Muscle layer of colon (tissue), 2 donors: Measurements from ENCODE around the gene RCOR3.
A peak's percentile ranks its signal among the peaks of the same experiment; 100 is the strongest.
"Not testable (repeated sequence)": the region's sequence is repeated elsewhere in the genome, so short reads cannot be mapped to it uniquely, and the experiment has no call there.

Experiments used
- H3K27ac ChIP-seq: one replicate; pipeline ENCODE4 v1.7.0; 2013; ENCODE audit warnings: low read depth, mild to moderate bottlenecking, low read length, moderate library complexity
- H3K27me3 ChIP-seq, 2 donors: one replicate each; pipeline ENCODE4 v1.7.0; 2013; ENCODE audit warnings: low read length in 2 of 2, mild to moderate bottlenecking in 2 of 2; ENCODE audit not compliant: insufficient read depth in 2 of 2, control insufficient read depth in 1 of 2
- H3K36me3 ChIP-seq: one replicate; pipeline ENCODE4 v1.7.0; 2013; ENCODE audit warnings: mild to moderate bottlenecking, low read length; ENCODE audit not compliant: insufficient read depth
- H3K4me1 ChIP-seq: one replicate; pipeline ENCODE4 v1.7.0; 2013; ENCODE audit warnings: mild to moderate bottlenecking, low read length; ENCODE audit not compliant: insufficient read depth
- H3K4me3 ChIP-seq, 2 donors: one replicate each; pipeline ENCODE4 v1.7.0; 2013; ENCODE audit warnings: low read length in 2 of 2, low read depth in 1 of 2, mild to moderate bottlenecking in 1 of 2, moderate library complexity in 1 of 2
- H3K9ac ChIP-seq: one replicate; pipeline ENCODE4 v1.7.0; 2013; ENCODE audit warnings: low read length
- H3K9me3 ChIP-seq: one replicate; pipeline ENCODE4 v1.7.0; 2013; ENCODE audit warnings: mild to moderate bottlenecking, low read length
- donor health status: abdominal sarcoma.
- donor health status: Adenocarcinoma of cecum.

Gene RCOR3

GRCh38 chr1:211309617-211310016 is 50.5 kb downstream of the RCOR3 start:
- H3K9ac ChIP-seq, result no peak overlapping the region
- H3K27ac ChIP-seq, result no peak overlapping the region
- no peaks in the 10 kb centered on the region for H3K27me3 ChIP-seq
- H3K4me3 ChIP-seq, result no peak overlapping the region
- no peaks in the 10 kb centered on the region for H3K4me1 ChIP-seq
- H3K36me3 ChIP-seq, result peaks cover 31% of the 10 kb centered on the region
- no peaks in the 10 kb centered on the region for H3K9me3 ChIP-seq

DNA sequence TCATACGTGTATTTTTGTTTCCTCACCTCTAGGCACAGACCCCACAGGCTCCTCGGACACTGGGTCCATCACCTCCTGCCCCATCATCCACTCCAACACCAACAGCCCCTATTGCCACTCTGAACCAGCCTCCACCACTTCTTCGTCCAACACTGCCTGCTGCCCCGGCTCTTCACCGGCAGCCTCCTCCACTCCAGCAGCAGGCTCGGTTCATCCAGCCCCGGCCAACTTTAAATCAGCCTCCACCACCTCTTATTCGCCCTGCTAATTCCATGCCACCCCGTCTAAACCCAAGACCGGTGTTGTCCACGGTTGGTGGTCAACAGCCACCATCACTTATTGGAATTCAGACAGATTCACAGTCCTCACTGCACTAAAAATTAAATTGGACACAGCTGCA is 54.2 kb downstream of the RCOR3 start:
- no peak overlapping the region for H3K27ac ChIP-seq
- H3K36me3 ChIP-seq, result peaks cover 47% of the 10 kb centered on the region
- no peaks in the 10 kb centered on the region for H3K9me3 ChIP-seq
- H3K4me1 ChIP-seq, result no peaks in the 10 kb centered on the region
- no peak overlapping the region for H3K9ac ChIP-seq
- no peak overlapping the region for H3K4me3 ChIP-seq
- H3K27me3 ChIP-seq, result no peaks in the 10 kb centered on the region

- H3K9me3 ChIP-seq, result no peaks in the 10 kb centered on the region
- H3K4me1 ChIP-seq, result no peaks in the 10 kb centered on the region
- H3K27ac ChIP-seq, result no peak overlapping the region
- H3K27me3 ChIP-seq, result no peaks in the 10 kb centered on the region
- peaks cover 29% of the 10 kb centered on the region for H3K36me3 ChIP-seq
- H3K9ac ChIP-seq, result no peak overlapping the region
- H3K4me3 ChIP-seq, result no peak overlapping the region
Observed at GRCh38 chr1:211318576-211319280, 59.6 kb downstream of the RCOR3 start.

DNA sequence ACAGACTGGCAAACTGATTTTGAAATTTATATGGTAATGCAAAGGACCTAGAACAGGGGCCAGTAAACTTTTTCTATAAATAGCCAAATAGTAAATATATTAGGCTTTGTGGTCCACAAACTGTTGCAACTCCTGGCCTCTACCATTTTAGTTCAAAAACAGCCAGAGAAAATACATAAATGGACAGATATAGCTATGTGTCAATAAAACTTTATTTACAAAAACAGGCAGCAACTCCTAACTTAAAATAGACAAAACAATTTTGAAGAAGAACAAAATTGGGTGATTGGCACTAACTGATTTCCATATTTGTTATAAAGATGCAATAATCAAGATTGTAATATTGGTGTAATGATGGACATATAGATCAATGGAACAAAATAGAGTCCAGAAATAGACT is 60.7 kb downstream of the RCOR3 start:
- Histone ChIP-seq H3K27ac (no peak overlapping the region), H3K4me3 (no peak overlapping the region), H3K9me3 (no peaks in the 10 kb centered on the region), H3K9ac (no peak overlapping the region), H3K36me3 (peaks cover 18% of the 10 kb centered on the region), H3K4me1 (no peaks in the 10 kb centered on the region), H3K27me3 (no peaks in the 10 kb centered on the region)

DNA sequence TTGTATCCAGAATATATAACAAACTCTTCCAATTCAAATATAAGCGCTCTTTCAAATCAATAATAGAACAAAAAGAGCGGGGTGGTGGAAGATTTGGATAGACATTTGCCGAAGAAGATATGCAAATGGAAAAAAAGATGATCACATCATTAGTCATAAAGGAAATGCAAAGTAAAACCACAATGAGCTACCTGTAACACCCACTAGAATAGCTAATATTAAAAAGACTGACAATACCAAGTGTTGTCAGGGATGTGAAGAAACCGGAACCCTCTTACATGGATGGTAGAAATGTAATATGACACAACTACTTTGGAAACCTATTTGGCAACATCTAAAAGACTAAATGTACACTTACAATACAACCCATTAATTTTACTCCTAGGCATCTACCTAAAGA is 61.8 kb downstream of the RCOR3 start:
- no peaks in the 10 kb centered on the region for H3K27me3 ChIP-seq

DNA sequence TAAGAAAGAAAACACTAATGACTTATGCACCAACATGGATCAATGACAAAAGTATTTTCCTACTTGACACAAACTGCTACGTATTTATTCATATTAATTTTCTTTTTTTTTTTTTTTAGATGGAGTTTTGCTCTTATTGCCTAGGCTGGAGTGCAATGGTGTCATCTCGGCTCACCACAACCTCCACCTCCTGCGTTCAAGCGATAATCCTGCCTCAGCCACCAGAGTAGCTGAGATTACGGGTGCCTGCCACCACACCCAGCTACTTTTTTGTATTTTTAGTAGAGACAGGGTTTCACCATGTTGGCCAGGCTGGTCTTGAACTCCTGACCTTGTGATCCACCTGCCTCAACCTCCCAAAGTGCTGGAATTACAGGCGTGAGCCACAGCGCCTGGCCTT is 62.5 kb downstream of the RCOR3 start:
- not testable (repeated sequence) for H3K27me3 ChIP-seq, H3K27ac ChIP-seq, H3K4me3 ChIP-seq, H3K9ac ChIP-seq, H3K4me1 ChIP-seq, H3K9me3 ChIP-seq
- H3K36me3 ChIP-seq, result peaks cover 10% of the 10 kb centered on the region

More for the DNA sequence above, 61.8 kb downstream of the RCOR3 start:
- H3K4me3 ChIP-seq, result no peak overlapping the region
- H3K4me1 ChIP-seq, result no peaks in the 10 kb centered on the region
- H3K9ac ChIP-seq, result no peak overlapping the region
- H3K36me3 ChIP-seq, result peaks cover 10% of the 10 kb centered on the region
- no peak overlapping the region for H3K27ac ChIP-seq
- H3K9me3 ChIP-seq, result no peaks in the 10 kb centered on the region

DNA sequence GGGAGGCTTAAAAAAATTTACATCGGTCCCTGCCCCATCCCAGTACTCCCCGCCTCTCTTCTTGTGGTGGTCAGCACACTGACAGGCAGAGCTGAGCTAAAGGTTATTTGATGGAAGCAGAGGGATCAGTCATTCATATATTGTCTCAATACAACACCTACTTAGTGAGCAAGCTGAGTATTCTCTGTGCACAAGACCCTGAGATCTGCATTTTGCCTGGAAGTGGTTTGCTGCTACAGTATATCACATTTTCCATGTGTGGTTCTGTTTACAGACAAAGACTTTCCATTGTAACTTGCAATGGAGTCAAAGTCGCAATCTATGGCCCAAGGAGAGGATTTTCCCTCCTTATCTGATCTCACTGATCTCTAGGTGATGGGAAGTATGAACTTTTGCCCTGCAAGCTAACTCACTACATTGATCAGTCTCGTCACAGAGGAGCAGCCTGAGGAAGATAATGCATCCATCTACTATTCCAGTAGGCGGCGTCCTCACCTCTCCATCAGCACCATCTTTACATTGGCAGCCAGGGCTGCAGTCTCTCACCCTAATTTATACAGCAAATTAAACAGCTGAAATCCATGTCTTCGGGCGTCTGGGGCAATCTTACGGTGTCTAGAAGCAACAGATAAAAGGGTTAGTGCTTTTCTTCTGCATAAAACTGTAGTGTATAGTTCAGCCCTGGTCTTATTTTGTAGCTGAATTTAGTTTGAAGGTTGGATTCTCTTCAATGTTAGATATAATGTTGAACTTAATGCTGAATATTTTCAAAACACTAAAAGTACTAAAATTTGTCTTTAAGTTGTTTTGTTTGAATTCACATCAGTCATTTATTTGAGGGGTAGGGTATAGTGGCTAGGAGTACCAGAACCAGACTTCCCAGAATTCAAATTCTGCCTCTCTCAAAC is 64.2 kb downstream of the RCOR3 start:
- Histone ChIP-seq H3K27ac (no peak overlapping the region), H3K9me3 (no peaks in the 10 kb centered on the region), H3K9ac (no peak overlapping the region), H3K36me3 (no peaks in the 10 kb centered on the region), H3K4me3 (no peak overlapping the region), H3K27me3 (no peaks in the 10 kb centered on the region), H3K4me1 (peaks cover 9% of the 10 kb centered on the region)

GRCh38 chr1:211324992-211325775 is 66.0 kb downstream of the RCOR3 start:
- H3K27ac ChIP-seq, result no peak overlapping the region
- no peak overlapping the region for H3K9ac ChIP-seq
- no peaks in the 10 kb centered on the region for H3K9me3 ChIP-seq
- H3K27me3 ChIP-seq, result no peaks in the 10 kb centered on the region
- no peaks in the 10 kb centered on the region for H3K36me3 ChIP-seq
- H3K4me1 ChIP-seq, result peaks cover 26% of the 10 kb centered on the region
- H3K4me3 ChIP-seq, result no peak overlapping the region

DNA sequence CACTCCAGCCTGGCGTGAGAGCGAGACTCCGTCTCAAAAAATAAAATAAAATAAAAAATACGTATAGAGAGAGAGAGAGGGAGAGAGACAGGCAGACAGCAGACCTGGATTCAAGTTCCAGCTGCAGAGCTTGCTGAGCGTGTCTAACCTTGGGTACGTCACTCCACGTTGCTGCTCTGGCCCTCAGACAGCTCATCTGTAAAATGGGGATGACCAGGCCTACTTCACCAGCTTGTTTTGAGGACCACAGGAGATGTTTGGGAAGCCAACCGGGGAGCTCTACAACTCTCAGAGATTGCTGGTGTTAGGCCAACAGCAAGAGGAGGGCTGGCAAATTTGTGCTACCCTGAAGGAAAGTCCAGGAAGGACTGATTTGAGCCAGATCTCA is 67.0 kb downstream of the RCOR3 start:
- Histone ChIP-seq H3K27ac (peak overlapping the region; percentile 63), H3K4me3 (peak overlapping the region; percentile 58 to 62), H3K27me3 (no peaks in the 10 kb centered on the region), H3K4me1 (peaks cover 28% of the 10 kb centered on the region), H3K9me3 (no peaks in the 10 kb centered on the region), H3K9ac (peak overlapping the region; percentile 49), H3K36me3 (no peaks in the 10 kb centered on the region)

GRCh38 chr1:211326528-211327345 is 67.6 kb downstream of the RCOR3 start, which contains the start of gene TRAF5:
Gene TRAF5, plus strand, starts transcription at chr1:211326833. Its CDS starts 26,407 bp downstream, at chr1:211353240.
- Histone ChIP-seq H3K27me3 (no peaks in the 10 kb centered on the region), H3K9ac (peak within 1 kb of the TSS; percentile 49), H3K4me3 (peak within 1 kb of the TSS; percentile 72 to 91), H3K36me3 (no peaks in the 10 kb centered on the region), H3K4me1 (peaks cover 31% of the 10 kb centered on the region), H3K9me3 (no peaks in the 10 kb centered on the region), H3K27ac (peak within 1 kb of the TSS; percentile 82)
